Stimulated activated CD4-positive, alpha-beta T cell treated with anti-CD3 and anti-CD28 coated beads, Interleukin-1b, Interleukin-23, amount 100 ng/mL, for 24 hours (primary cell): ENCODE measurements around the gene TSPAN8.
"Not testable (repeated sequence)": the region's sequence is repeated elsewhere in the genome, so short reads cannot be mapped to it uniquely, and the experiment has no call there.

Source experiments
- DNase-seq, 4 experiments: peaks; one replicate each; pipeline ENCODE4 v3.0.0-alpha.2; 2020; ENCODE audit warnings: low read depth in 4 of 4, low spot score in 1 of 4

Gene TSPAN8

GRCh38 chr12:71129364-71129763 is 28.4 kb downstream of the TSPAN8 start:
- no peak for DNase-seq

DNA sequence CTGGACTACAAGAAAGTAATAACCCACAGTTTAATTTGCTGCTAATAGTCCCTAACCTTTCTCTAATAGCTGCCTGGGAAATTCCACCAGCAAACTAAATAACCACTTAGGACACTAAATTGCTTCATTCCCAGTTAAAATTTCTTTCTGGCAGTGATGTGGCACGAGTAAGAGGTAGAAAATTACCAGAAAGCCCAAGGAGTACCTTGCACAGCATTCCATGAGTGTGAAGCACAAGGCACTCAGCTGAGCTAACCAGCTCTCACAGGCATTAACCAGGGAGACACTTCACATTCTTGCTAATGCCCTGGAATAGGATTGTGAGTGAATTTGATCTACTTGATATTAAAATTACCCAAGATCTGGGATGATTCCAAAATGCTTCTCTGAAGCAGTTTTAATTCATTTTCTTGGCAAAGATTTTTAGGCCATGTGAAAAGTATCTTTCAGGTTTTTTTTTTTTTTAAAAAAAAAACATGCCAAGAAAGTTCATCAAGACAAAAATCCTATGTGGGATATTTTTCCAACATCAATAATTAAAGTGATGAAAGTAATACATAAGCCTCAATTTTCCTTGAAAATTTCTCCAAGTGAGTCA is 29.5 kb downstream of the TSPAN8 start:
- DNase-seq = no peak

GRCh38 chr12:71125949-71126348 is 31.9 kb downstream of the TSPAN8 start:
- no peak for DNase-seq

DNA sequence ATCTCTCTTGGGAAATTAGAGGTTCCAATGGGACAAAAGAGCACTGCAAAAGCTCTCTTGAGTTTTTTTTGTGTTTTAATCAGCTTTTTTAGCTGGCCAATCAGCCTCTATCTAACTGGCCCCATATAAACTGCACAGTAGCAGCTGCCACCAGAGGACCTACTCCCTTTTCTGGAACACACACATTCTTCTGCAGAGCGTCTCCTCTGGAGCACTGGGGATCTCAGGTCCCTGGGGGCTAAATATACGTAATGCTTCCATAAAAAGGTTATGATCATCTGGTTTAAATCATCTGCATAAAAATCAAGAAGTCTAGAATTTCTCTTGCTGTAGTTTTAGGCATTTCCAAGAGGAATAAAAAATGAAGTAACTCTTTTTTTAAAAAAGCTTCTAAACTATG is 32.3 kb downstream of the TSPAN8 start:
- no peak for DNase-seq

DNA sequence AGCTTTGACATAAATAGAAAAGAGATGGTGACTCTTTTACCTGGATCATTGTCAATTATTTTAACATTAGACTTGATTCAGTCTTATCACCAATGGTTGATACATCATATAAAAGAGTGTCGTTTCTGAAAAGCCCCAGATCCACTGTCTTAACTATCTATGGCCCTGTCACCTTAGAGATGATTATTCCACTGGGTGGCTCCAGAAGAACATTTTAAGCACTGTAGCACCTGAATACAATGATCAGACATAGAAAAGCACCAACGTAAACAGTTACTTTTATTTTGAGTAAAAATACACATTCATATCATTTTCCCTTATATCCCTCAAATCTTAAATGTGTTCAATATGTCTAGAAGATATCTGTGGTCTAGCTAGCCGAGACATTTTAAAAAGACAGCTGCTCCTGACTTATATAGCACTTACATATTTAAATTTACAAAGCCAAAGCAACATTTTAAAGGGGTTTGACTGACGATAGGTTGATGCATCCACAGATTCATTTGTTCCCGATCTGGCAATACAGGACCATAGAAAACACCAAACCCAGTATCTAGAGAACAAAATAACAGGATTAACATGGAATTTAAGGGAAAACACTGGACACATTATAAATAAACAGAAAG is 32.9 kb downstream of the TSPAN8 start:
- DNase-seq = no peak

DNA sequence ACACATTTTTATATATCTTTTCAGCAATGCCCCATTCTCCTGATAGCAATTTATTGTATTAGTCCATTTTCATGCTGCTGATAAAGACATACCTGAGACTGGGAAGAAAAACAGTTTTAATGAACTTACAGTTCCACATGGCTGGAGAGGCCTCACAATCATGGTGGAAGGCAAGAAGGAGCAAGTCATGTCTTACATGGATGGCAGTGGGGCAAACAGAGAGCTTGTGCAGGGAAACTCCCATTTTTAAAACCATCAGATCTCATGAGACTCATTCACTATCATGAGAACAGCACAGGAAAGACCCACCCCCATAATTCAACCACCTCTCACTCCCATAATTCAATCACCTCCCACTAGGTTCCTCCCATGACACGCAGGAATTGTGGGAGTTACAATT is 44.7 kb downstream of the TSPAN8 start:
- DNase-seq = not testable (repeated sequence)

- no peak for DNase-seq
Measured at GRCh38 chr12:71109834-71110233, 48.0 kb downstream of the TSPAN8 start.

DNA sequence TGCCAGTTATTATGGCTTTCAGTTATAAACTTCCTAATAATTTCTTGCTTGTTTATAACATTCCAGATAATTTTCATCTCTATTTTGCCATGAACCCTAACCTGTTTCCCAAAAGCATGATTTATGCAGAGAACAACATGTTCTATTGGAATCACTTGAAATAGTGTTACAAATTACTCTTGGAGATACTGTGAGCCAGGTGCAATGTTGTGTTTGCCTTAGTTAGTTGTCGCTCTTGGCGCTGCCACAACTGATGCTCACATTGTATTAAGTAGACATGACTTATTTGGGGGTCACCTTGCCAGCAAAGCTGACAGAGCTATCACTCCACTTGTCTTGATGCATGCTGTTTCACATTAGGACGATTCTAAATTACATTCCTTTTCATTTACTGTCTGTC is 49.4 kb downstream of the TSPAN8 start:
- no peak for DNase-seq

DNA sequence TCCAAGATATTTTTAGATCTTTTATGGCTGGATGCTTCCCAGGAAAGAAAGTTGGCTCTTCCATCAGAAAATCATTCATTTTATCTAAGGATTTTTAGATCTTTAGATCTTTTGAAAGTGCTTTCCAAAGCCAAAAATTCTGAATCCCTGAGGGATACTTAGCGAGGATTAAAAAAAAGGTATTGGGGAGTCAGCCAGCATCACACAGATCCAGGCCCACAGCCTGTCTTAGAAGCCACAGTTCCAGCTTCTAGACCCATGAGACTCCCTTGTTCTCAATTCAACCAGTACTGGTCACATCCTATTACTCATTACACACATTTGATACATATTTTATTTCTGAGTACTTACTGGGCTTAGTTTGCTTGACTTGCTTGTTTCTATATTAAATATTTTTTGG is 49.9 kb downstream of the TSPAN8 start:
- DNase-seq = no peak

DNA sequence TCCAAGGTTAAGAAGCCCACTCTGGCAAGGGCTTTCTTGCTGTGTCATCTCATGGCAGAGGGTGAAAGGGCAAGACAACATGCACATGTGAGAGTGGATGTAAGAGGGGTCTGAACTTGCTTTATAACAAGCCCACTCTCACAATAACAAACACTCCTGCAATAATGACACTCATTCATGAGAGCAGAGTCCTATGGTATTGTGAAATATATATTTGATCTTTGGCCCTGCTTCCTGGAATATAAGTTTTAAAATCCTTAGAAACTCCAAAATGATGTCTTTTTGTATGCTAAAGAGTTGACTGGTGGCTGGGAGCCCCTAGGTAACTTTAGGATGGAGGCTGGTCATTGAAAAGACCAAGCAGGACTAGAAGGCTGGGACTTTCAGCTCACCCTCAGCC is 51.8 kb downstream of the TSPAN8 start:
- DNase-seq = no peak

GRCh38 chr12:71092290-71092689 is 65.5 kb downstream of the TSPAN8 start:
- no peak for DNase-seq

- DNase-seq = no peak
Measured at GRCh38 chr12:71090971-71091370, 66.8 kb downstream of the TSPAN8 start.

DNA sequence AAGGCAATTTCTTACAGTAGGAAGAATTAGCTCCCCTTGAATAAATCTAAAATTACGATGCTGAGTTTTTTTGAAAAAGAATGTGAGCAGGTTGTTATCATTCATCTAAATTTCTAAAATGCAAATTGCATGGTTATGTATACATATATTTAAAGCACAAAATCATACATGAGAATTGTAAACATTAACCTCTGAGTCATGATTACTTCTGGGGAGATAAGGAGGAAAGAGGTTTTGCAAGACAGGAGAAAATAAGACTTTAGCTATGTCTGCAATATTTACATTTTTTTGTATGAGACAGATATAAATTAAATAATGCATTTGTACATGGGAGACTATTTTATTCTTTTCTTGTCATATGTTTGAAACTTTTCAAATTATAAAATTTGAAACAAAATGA is 72.2 kb downstream of the TSPAN8 start:
- DNase-seq = no peak

DNA sequence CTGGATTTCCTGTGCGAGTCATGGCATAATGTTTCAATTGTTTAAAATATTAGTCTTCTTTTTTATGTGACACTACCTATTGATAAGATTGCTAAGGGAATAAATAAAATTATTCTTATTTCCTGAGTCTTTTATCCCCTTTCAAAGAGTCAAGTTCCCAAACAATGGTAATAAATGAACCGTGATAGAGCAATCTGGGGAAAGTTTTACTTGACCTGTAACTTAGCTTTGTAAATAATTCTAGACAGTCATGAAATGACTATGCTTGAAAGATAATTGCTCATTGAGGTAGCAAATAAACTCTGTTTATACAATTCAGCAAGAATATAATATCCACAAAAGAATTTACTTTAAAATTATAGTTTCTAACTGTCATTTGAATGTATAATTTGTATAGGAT is 82.1 kb downstream of the TSPAN8 start:
- no peak for DNase-seq
